NCI-H1694 (cell line): ENCODE results near the gene HESX1.

Experiments used
- DNase-seq: peaks from one replicate; lab custom pipeline; 2025; lab: John Stamatoyannopoulos, UW

Gene HESX1

DNA sequence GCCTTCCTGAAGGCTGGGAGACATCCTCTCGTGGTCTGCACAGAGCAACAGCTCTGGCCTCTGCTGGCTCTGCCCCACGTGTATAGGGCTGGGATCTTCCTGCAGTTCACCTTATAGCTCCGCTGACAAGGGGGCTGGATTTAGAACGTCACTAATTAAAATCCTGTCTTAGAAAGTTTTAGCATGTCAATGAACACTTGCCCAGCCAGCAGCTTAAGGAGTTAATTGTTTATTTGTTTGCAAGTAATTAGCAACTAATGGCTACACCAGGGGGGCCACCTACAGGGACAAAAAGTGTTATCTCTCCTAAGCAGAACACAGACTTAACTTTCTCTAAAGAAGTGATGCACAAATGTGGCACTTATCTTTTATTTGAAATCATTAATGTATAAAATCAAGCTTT lies at the start of gene HESX1:
Gene HESX1 (minus strand): TSS at position 84 of the 403 bp plus-strand sequence. CDS start 60 bp downstream, at position 24.
- DNase-seq: no peak

DNA sequence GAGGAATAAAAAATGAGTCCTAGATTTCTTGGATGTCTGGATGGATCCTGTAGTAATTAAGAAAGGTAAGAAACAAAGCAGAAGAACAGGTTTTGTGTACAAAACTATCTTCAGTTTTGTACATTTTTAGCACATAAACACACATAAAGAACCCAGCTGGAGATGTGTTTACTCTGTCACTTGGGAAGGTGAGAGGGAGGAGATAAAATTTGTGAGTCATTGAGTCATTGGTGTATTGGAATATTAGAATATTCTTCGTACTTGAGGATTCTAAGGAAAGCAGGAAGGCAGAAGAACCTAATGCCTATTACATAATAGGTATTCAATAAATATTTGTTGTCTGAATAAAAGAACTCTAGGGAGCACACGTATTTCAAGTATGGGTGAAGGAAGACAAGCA lies 45.2 kb upstream of the HESX1 start:
- DNase-seq: no peak

DNA sequence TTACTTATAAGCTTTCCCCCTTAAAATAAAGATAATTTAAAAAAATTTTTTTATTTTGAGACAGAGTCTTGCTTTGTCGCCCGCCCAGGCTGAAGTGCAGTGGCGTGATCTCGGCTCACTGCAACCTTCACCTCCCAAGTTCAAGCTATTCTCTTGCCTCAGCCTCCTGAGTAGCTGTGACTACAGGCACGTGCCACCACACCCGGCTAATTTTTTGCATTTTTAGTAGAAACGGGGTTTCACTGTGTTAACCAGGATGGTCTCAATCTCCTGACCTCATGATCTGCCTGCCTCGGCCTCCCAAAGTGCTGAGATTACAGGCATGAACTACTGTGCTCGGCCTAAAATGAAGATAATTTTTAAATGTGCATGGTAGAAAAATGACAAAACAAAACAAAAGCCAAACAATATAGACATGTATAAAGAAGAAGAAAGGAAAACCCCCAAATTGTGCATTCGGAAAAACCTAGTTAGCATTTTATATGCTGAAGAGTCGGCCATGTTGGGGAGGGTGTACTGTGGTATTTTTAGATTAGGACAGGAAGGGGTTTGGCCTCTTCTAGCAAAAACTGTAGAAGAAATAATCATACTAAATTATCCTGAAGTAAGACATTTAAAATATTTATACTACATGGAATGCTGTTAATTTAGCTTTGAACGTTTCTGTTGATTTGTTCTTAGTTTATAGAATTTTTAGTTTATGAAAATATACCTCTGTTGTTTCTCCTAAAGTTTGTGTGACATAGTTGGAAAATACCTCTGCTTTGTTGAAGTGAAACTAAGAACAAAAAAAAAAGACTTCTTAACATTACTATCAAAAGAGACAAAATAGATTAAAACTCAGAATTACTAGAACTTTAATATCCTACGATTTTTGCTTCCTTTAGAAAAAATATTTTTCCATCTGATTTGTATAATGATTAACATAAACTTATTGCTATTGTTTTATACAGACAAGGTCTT lies 35.1 kb upstream of the HESX1 start:
- no peak for DNase-seq

DNA sequence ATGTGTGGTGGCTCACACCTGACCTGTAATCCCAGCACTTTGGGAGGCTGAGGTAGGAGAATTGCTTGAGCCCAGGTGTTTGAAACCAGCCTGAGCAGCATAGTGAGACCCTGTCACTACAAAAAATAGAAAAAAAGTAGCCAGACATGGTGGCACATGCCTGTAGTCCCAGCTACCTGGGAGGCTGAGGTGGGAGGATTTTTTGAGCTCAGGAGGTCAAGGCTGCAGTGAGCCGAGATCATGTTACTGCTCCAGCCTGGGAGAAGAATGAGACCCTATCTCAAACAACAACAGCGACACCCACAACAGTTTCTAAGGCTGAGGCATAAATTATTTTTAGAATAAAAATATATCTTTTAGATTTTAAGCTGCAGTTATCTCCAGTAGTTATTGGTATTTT lies 34.0 kb upstream of the HESX1 start:
- DNase-seq: no peak

DNA sequence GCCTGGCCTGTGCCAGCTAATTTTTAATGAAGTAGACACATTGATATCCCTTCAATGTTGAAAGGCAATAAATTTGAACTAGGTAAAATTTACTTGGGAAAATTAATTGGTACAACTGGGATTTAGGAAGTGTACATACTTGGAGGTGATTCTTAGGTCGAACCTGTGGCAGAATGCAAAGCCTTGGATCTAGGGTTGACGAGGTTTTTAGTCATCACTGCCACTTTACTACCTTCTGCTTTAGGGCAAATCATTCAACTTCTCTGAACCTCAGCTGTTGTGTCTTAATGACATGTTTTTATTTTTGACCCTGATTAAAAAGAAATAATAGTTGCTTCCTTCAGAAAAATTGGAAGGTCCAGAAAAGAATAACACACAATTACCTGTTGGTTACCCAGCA lies 30.2 kb upstream of the HESX1 start:
- no peak for DNase-seq

DNA sequence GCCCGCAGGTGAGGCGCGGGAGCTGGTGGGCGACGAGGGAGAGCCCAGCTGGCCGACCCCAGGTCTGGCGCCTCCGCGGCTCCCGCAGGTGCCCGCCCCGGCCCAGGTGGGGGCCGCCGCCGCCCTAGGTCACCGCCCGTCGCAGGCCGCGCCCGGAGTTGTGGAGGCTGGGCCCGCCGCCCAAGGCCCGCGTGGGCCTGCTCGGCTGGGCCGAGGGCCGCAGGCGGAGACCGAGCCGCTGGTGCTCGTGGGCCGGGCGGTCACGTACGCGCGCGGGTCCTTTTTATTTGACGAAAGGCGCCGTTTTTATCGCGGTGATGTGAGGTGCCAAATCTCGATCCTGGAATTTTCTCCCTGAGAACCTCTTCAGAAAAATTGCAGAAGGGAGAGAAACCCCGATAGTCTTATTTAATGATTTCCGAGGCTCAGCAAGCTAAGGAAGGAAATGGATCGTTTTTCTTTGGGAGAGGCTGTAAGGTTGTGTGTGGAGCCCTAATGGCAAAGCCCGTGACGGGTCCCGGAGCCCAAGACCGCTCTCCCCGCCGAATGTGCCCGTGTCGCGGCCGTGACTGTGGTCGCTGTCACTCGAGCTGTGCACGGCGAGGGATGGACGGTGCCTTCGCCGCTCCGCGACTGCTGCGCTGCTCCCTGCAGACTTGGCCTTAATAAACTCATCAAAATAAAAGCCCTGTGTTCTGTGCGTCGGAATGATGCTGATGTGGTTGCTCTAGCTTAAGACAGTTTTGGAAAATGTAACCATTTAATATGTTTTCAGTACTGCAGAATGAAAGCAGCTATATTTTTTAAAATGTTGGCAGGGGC lies 28.4 kb upstream of the HESX1 start:
- DNase-seq: no peak

DNA sequence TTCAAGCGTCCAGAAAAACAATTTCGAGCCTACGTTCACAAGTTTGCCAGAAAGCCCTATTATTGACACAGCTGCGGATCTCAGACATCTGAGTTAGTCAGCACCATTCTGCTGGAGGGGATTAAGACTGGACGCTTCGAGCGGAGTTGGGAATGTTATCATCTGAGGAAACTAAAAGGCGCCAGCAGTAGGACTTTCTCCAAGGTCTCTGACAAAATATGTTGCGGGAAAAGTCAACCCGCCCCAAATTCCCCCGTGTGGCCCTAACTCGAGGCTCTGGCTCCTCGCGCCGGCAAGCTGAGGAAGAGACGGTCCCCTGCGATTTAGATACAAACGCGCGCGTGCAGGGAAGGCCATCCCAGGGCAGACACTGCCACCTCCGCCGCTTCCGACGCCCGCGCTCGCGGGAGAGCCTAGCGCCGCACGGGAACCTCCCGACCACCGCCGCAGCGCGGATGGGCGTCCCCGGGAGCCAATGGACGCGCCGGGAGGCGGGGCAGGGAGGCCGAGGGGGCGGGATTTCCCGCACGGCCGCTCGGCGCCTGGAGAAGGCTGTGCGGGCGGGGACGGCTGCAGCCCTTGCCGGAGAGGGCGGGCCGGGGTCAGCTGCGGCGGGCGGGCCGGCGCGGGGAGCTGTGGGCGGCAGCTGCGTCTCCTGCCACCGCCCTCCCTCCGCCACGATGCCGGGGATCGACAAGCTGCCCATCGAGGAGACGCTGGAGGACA lies 27.6 kb upstream of the HESX1 start, which contains the start of gene APPL1:
Gene APPL1 (plus strand): TSS at position 526 of the 726 bp plus-strand sequence. CDS start 155 bp downstream, at position 681.
- peak; percentile 15 for DNase-seq

DNA sequence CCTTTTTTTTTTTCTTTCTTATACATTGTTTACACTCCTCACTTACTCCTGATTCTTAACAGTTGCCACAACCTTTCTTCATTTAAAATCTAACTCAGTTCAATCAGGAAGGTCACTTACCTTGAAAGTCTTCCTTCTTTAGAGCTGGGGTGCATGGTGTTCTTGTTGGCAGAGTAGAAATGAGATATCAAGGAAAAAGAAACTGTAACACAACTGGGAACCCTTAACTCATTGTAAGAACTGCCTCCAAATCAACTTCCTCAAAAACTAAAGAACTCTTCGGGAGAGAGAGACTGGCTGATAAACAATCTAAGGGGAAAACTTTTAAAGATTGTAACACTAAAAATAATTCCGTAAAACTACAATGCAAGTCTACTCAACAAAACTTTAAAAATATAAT lies 26.4 kb upstream of the HESX1 start:
- DNase-seq: no peak

DNA sequence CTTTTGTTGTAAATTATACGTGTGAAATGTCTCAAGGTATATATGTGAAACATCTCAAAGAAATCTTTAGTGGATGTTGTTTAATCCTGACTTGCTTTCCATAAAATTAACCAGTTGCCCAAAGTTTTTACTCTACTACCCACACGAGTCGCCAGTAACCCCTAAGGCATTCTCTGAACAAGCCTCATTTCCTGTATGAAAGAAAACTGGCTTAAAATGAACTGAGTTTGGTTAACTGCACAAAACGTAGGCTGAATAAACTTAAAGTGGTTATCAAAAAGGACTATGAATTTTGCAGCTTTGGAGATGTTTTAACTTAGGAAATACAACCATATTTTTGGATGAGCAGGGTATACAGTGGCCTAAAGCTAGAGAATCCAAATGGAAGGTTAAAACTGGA lies 25.1 kb upstream of the HESX1 start:
- DNase-seq: no peak

DNA sequence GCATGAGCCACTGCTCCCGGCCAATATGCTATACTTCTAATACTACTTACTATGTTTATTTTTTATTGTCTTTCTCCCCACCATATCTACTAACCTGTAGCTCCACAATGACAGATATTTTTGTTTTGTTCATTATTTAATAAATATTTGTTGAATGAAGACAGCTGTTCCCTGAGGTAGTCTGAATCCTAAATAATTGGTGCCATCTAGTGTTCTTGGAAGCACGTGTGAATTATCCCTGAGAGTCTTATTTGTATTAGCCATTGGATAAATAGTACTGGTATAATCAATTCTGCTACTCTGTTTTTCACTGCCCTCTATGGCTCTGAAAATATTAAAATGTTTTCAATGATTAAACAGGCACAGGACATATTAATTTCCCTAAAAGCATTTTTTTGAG lies 22.1 kb upstream of the HESX1 start:
- DNase-seq: no peak

DNA sequence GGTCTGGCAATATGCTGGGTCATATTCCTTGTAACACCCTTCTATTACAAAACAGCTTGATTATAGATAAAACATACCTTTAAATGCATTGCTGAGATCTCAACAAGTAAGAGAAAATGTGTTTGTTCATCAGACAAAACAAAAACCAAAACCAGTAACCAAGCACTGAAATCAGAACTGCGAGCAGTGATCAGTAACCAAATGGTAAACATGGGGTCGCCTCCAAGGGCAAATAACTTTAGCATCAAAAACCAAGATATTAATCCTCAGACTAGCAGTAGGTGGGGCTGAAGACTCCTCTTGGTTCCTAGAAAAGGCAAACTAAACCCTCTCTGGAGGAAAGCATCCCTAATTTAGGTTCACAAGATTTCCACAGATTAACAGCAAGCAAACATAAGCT lies 6.6 kb upstream of the HESX1 start:
- no peak for DNase-seq

DNA sequence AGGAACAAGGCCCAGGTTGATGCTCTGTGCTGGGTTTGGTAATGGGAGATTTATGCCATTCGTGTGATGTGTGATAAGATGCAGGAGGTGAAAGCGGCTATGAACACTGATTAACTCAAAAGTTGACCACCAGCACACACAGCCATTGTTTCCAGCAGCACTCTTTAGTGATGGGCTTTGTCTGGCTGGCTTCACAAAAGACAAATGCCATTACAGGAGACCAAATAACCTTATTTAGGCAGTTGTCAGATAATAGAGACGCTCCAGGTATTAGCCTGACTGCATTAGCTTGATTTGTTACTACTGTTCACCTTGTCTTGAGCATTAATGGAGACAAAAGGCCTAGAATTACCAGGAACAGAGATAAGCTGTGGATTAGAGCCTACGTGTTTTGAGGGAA lies 5.1 kb downstream of the HESX1 start:
- DNase-seq: no peak

DNA sequence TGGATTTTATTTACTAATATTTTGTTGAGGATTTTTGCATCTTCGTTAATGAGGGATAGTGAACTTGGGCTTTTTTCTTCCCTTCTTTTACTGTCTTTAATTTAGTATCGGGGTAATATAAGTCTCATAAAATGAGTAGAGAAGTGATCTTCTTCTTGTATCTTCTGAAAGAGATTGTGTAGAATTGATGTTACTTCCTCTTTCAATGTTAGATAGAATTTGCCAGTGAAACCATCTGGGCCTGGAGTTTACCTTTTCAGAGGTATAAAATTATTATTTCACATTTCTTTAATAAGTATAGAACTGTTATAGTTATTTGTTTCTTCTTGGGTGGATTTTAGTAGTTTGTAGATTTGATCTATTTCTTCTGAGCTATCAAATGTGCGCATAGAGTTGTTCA lies 7.8 kb downstream of the HESX1 start:
- DNase-seq: no peak

DNA sequence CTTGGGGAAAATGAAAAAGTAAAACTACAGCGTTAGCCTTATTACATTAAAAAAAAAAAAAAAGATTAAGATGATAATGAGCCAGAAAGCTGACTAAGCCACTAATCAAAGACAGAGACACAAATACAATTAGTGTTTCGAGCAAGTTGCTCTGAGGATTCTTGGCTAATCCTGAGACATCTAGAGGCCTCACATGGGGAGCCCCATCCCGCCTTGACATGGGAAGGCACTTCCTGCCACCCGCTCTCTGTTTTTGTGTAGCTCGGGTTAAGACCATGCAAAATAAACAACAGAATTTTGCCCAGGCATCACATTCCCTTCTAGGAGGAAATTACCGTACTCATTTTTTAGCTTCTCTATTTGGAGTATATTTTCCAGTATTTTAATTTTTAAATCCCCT lies 15.3 kb downstream of the HESX1 start:
- DNase-seq: no peak

DNA sequence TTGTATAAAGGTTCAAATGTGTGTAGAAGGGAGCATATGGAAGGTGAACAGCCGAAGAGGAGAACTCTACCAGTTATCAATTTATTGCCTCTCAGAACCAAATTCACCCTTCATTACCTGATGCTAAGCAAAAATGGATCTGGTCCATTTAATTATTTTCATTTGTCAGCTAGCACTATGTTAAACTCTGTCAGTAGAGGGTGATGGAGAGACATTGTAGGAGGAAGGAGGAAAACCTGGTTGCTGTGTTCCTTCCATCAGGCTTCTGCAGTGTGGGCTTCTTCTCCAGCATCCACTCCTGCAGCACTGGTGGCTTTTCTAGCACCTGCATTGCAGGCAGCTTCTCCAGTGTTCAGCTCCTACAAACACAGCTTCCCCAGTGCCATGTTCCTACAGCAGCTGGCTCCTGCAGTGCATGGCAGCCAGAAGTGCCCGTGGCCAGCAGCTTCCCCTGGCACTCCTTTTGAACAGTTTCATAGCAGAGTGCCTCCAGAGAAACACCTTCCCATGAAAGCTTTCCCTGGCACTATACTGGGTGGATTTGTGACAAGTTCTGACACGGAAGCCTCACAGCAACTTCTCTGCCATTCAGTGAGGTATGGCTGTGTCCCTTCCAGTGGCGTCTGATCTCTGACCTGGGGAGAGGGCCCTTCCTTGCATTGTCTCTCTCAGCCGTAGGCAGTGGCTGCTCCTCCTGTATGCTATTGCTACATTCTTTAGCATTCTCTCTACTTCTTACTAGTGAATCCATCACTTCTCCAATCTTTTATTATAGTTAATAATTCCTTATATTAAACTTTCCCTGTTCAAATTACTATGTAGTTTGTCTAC lies 20.0 kb downstream of the HESX1 start:
- no peak for DNase-seq

DNA sequence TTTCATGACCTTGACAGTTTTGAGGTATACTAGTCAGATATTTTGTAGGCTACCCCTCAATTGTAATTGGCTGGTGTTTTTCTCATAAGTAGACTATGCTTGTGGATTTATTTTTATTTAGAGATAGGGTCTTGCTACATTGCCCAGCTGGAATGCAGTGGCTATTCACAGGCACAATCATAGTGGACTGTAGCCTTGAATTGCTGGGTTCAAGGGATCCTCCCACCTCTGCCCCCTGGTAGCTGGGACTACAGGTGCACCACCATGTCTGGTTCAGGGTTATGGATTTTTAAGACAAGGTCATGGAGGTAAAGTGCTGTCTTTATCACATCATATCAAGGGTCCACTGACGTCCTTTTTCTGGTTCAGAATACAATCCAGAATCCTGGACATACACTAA lies 23.7 kb downstream of the HESX1 start:
- no peak for DNase-seq

DNA sequence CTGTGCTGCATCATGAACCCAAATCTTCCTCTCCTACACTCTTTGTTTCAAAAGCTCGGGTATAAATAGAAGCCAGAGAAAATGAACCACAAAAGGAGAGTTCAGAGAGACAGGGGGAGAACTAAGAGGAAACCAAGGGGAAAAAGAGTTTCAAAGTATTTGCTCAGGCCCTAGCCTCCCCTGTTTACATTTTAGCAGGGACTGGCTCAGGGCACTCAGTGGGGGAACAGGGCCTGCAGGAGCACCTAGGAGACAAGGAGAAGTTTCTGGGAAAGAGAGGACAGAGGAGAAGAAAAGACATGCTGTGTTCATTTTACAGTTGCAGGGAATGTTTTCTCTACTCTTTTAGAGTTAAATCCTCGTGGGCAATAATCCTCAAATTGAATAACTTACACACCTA lies 26.1 kb downstream of the HESX1 start:
- no peak for DNase-seq

DNA sequence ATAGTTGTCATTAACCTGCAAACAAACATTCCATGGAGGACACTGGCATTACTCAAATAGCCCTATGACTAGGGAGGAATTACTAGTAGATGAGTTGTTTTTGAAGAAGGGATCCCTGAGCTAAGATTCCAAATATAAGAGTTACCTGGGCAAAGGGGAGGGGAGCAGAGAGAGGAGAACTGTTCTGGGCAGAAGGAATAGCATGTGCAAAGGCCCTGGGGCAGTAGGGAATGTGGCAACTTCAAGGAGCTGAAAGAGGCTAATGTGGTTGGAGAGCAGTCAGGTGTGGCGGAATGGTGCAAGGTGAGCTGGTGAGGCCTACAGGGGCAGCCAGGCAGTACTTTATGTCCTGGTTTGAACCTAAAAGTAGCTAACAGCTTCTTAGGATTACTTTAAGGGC lies 28.8 kb downstream of the HESX1 start:
- DNase-seq: no peak

DNA sequence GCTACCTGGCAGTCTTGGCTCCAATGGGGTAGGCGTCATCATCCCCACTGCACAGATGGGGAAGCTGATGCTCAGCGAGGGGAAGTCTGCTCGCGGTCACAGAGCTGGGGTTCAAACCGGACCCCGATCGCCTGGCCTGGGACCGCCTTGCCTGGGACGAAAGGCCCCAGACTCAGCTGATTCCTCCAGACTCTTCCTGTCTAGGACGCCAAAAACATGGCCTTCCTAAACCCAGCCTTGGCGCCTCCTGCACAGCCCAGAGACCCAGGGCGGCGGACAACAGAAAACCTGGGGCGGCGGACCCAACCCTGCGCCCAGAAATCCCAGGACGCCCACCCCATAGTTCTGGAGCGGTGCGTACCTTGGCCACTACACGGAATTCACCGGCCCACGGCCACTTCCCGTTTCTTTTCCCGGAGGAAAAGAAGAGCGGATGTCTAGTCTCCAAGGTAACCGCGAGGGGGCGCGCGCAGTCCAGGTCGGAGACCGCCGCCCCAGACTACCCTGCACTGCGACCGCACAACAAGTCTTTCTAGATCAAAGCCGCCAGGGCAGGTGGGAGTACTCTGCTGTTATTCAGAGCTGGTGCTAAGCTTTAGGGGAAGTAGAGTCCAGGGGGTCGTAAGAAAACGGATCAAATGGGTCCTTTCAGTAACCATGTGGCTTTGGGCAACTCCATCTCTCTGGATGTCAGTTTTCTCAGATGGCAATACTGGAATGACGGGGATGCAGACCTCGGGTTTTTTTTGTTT lies 29.7 kb downstream of the HESX1 start:
- peak; percentile 9 for DNase-seq

DNA sequence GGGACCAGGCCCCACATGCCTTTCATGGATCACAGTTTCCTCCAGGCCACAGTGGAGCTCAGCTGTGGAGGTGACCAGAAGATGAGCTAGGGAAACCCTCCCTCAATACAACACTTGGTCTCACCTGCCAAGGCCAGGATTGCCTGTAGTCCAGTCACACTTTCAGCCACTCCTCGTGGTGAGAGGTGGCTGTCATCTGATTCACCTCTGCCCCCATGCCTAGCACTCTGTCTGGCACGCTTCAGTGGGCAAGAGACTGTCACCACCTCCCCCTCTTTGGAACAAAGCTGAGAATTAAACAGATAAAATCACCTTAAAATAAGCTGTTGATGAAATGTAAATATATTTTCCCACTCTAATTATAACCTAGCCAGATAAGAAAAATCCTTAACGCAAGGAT lies 30.7 kb downstream of the HESX1 start:
- no peak for DNase-seq

DNA sequence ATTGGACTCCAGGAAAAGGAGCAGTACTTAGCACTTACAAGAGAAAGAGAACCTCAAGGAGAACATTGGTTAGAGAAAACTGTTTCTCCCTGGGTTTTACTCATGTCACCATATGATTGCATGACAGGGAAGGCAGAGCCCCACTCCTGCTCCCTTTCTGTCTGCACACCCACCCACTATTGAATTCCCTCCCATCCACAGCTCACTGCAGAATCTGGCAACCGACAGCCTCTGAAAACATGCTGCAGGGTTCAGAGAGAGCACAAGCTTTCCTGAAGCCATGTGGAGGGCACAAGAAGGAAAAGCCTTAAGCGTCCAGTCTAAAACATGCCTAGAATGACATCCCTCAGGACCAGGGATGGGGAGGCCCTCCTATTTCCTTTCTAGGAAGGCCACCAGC lies 31.6 kb downstream of the HESX1 start:
- no peak for DNase-seq
